Common myeloid progenitor, CD34-positive (primary cell): ENCODE data around the gene DEFB108B.
"Not testable (repeated sequence)": the region's sequence is repeated elsewhere in the genome, so short reads cannot be mapped to it uniquely, and the experiment has no call there.

Source experiments
- CTCF ChIA-PET: fragments of 350-600 bp; sonication (Branson Sonifier 250); formaldehyde crosslinking; loops from one replicate; lab custom pipeline; 2021; ENCODE audit warnings: antibody characterized with exemption; lab: Charles Lee
- POLR2A ChIA-PET: fragments of 350-600 bp; sonication (Branson Sonifier 250); formaldehyde crosslinking; loops from one replicate; lab custom pipeline; 2021; ENCODE audit warnings: antibody characterized with exemption; lab: Charles Lee
- DNase-seq, 3 donors: peaks; one replicate each; pipeline versions ENCODE4 v3.0.0 to v3.0.0-alpha.2; 2013
- H3K27ac ChIP-seq, 2 experiments: 1 replicate in 1 of 2; 2 replicates in 1 of 2; pipeline ENCODE4 v1.7.0; 2013; ENCODE audit warnings: inconsistent platforms in 2 of 2, low read length in 2 of 2, mild to moderate bottlenecking in 2 of 2, low read depth in 1 of 2, moderate library complexity in 1 of 2; ENCODE audit not compliant: severe bottlenecking in 2 of 2, insufficient read depth in 1 of 2, poor library complexity in 1 of 2
- H3K27me3 ChIP-seq, 5 experiments: replicated peaks in 2 of 5; 1 replicate in 3 of 5; 2 replicates in 2 of 5; pipeline versions ENCODE4 v1.6.1 to v1.7.0; 2013; ENCODE audit warnings: low read length in 4 of 5, mild to moderate bottlenecking in 2 of 5, moderate library complexity in 2 of 5, inconsistent platforms in 1 of 5; ENCODE audit not compliant: insufficient read depth in 5 of 5, control insufficient read depth in 4 of 5
- H3K36me3 ChIP-seq, 4 experiments: 1 replicate in 2 of 4; 2 replicates in 2 of 4; pipeline versions ENCODE4 v1.6.1 to v1.7.0; 2013; ENCODE audit warnings: low read length in 3 of 4, control low read depth in 1 of 4, mild to moderate bottlenecking in 1 of 4; ENCODE audit not compliant: control insufficient read depth in 4 of 4, insufficient read depth in 4 of 4
- H3K4me1 ChIP-seq, 4 experiments: 1 replicate in 3 of 4; 2 replicates in 1 of 4; pipeline versions ENCODE4 v1.6.1 to v1.7.1; 2013; ENCODE audit warnings: low read length in 3 of 4, mild to moderate bottlenecking in 3 of 4, control low read depth in 1 of 4, inconsistent platforms in 1 of 4, moderate library complexity in 1 of 4; ENCODE audit not compliant: control insufficient read depth in 4 of 4, insufficient read depth in 4 of 4; ENCODE audit errors: control extremely low read depth in 1 of 4
- H3K4me3 ChIP-seq, 7 experiments: 1 replicate in 4 of 7; 2 replicates in 3 of 7; pipeline versions ENCODE4 v1.5.1 to v1.7.0; 2013; ENCODE audit warnings: mild to moderate bottlenecking in 7 of 7, low read length in 6 of 7, moderate library complexity in 6 of 7, inconsistent platforms in 2 of 7, low read depth in 2 of 7, control low read depth in 1 of 7; ENCODE audit not compliant: insufficient read depth in 4 of 7, control insufficient read depth in 1 of 7; ENCODE audit errors: extremely low read depth in 1 of 7
- H3K9me3 ChIP-seq, 5 experiments: 1 replicate in 4 of 5; 2 replicates in 1 of 5; pipeline versions ENCODE4 v1.6.1 to v1.7.1; 2013; ENCODE audit warnings: low read length in 4 of 5, mild to moderate bottlenecking in 2 of 5, inconsistent platforms in 1 of 5, low read depth in 1 of 5, moderate library complexity in 1 of 5; ENCODE audit not compliant: control insufficient read depth in 4 of 5, insufficient read depth in 2 of 5; ENCODE audit errors: control extremely low read depth in 1 of 5
- WGBS: methylation state at CpG from one replicate; pipeline ENCODE4 v1.1.5; 2013; ENCODE audit not compliant: insufficient coverage; 5-methylcytosine and 5-hydroxymethylcytosine counted together

The DEFB108B gene

DNA sequence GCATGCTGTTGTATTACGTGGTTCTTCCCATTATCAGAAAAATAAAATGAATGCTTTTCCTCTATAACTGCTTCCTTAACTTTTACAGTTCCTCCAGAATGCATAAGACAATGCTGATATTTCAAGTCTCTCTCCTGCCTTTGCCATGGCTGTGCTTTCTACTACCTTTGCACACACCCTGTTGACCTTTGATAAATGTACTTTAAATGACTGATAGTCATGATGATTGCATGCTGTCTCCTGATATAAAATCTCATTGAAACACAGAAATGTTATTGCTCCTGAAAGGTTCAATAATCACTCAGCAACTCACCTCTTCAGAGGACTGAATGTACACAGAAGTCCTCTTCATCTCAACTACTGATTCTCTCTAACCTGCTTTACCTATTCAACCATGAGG, 45.1 kb downstream of the DEFB108B start, which contains the start of gene DEFB131B:
Gene DEFB131B (plus strand): TSS at position 395 of the 400 bp plus-strand sequence. CDS start 0 bp downstream, at position 395.
- no CpG with 5 or more reads among the region's 1 CpG for WGBS
- H3K36me3 ChIP-seq, CTCF ChIA-PET, POLR2A ChIA-PET, DNase-seq, H3K9me3 ChIP-seq, H3K4me3 ChIP-seq, H3K27me3 ChIP-seq, H3K4me1 ChIP-seq, H3K27ac ChIP-seq: not testable (repeated sequence)

DNA sequence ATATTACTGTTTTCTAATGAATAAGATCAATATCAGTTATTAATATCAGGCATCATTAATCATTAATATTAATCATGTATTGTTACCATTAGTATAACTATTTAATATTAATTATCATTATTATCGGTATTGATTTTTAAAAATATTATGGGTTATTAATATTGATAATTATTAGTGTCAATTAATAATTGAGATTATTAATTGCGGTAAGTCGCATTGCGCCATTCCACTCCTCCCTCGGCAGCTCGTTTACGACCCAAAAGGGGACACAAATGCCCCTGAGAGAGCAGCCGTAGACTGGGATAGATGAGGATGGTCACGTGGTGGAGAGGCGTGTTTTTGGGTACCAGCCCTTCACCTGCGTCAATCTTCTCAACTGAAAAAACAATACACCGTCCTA, 52.8 kb downstream of the DEFB108B start:
- H3K27ac ChIP-seq, H3K9me3 ChIP-seq, DNase-seq, H3K36me3 ChIP-seq, CTCF ChIA-PET, H3K4me3 ChIP-seq, POLR2A ChIA-PET, H3K4me1 ChIP-seq, H3K27me3 ChIP-seq: not testable (repeated sequence)
- WGBS, result 96% methylated on average over 6 of the region's 12 CpGs
